SK-N-SH (cell line): ENCODE data around the gene MYH11. TPM values are rescaled to one million over a fixed set of nuclear protein-coding genes. Genes with fewer than 3 reads are reported as not detected.

ENCODE experiments used
- CTCF ChIA-PET: fragments of 300-600, 350-600 bp; formaldehyde crosslinking; extraction: SDS; loops from one replicate; lab custom pipeline; 2021; lab: Yijun Ruan, JAX
- POLR2A ChIA-PET: fragments of 350-600 bp; sonication (Branson Sonifier 250); formaldehyde crosslinking; extraction: SDS; loops from one replicate; lab custom pipeline; 2020; ENCODE audit warnings: antibody characterized with exemption, inconsistent platforms; lab: Yijun Ruan, JAX
- DNase-seq: peaks from one replicate; pipeline ENCODE4 v3.0.0; 2012
- H2AFZ ChIP-seq: fragments of 200-600 bp; sonication (generic); 2 replicates; pipeline ENCODE4 v1.8.1; 2016; ENCODE audit warnings: antibody characterized with exemption, mild to moderate bottlenecking, low read depth
- H3F3A ChIP-seq: fragments of 200-600 bp; sonication (generic); replicated peaks from 2 replicates; pipeline ENCODE3; 2016; ENCODE audit warnings: antibody characterized with exemption, mild to moderate bottlenecking; ENCODE audit not compliant: insufficient read depth
- H3K27ac ChIP-seq, 2 experiments: fragments of 200-500 bp in 1 of 2; fragments of 200-600 bp in 1 of 2; sonication (Bioruptor generic) in 1 of 2; sonication (generic), shearing (Covaris generic) in 1 of 2; 2 replicates each; pipeline versions ENCODE4 v1.5.1 to v1.6.1; 2014 to 2016; ENCODE audit warnings: low read depth in 2 of 2, inconsistent platforms in 1 of 2, low read length in 1 of 2, mild to moderate bottlenecking in 1 of 2, mixed read lengths in 1 of 2
- H3K27me3 ChIP-seq: fragments of 200-600 bp; sonication (generic), shearing (Covaris generic); 2 replicates; pipeline ENCODE4 v1.6.1; 2016; ENCODE audit warnings: mixed run types; ENCODE audit not compliant: insufficient read depth
- H3K36me3 ChIP-seq, 2 experiments: fragments of 200-500 bp in 1 of 2; fragments of 200-600 bp in 1 of 2; sonication (Bioruptor generic) in 1 of 2; sonication (generic) in 1 of 2; replicated peaks in 1 of 2; 2 replicates each; pipeline versions ENCODE3 to v1.5.1; 2014 to 2016; ENCODE audit warnings: low read length in 1 of 2, mild to moderate bottlenecking in 1 of 2; ENCODE audit not compliant: insufficient read depth in 2 of 2, control insufficient read depth in 1 of 2
- H3K4me1 ChIP-seq, 2 experiments: fragments of 200-500 bp in 1 of 2; fragments of 200-600 bp in 1 of 2; sonication (Bioruptor generic) in 1 of 2; sonication (generic), shearing (Covaris generic) in 1 of 2; 2 replicates each; pipeline versions ENCODE4 v1.5.1 to v1.6.1; 2014 to 2016; ENCODE audit warnings: low read depth in 1 of 2, low read length in 1 of 2, mixed run types in 1 of 2; ENCODE audit not compliant: insufficient read depth in 2 of 2, control insufficient read depth in 1 of 2
- H3K4me2 ChIP-seq: fragments of 200-600 bp; sonication (generic), shearing (Covaris generic); 2 replicates; pipeline ENCODE4 v1.6.1; 2017; ENCODE audit warnings: mixed run types
- H3K4me3 ChIP-seq, 2 experiments: fragments of 200-500 bp in 1 of 2; fragments of 200-600 bp in 1 of 2; sonication (Bioruptor generic) in 1 of 2; sonication (generic), shearing (Covaris generic) in 1 of 2; 2 replicates each; pipeline versions ENCODE4 v1.5.1 to v1.8.1; 2014 to 2016; ENCODE audit warnings: low read depth in 2 of 2, inconsistent platforms in 1 of 2, low read length in 1 of 2, mild to moderate bottlenecking in 1 of 2, mixed read lengths in 1 of 2, moderate library complexity in 1 of 2
- H3K79me2 ChIP-seq: fragments of 200-600 bp; sonication (generic); 2 replicates; pipeline ENCODE4 v1.8.1; 2017; ENCODE audit warnings: mild to moderate bottlenecking; ENCODE audit not compliant: insufficient read depth
- H3K9ac ChIP-seq: fragments of 200-600 bp; sonication (generic); 2 replicates; pipeline ENCODE4 v1.6.1; 2017; ENCODE audit warnings: mixed run types
- H3K9me2 ChIP-seq: fragments of 200-600 bp; sonication (generic); 2 replicates; pipeline ENCODE4 v1.6.1; 2017; ENCODE audit warnings: mixed run types
- H3K9me3 ChIP-seq: fragments of 200-600 bp; sonication (generic); 2 replicates; pipeline ENCODE4 v1.6.1; 2017; ENCODE audit warnings: mixed run types, mild to moderate bottlenecking, moderate library complexity
- H4K20me1 ChIP-seq: fragments of 200-600 bp; sonication (generic); 2 replicates; pipeline ENCODE4 v1.6.1; 2017; ENCODE audit warnings: mild to moderate bottlenecking, mixed run types; ENCODE audit not compliant: insufficient read depth
- ELF1 ChIP-seq: IDR thresholded peaks from 2 replicates; pipeline ENCODE4 v1.4.0; 2012
- EP300 ChIP-seq, 2 experiments: IDR thresholded peaks; 2 replicates each; pipeline versions ENCODE4 v1.4.0 to v1.6.1; 2012; ENCODE audit warnings: borderline replicate concordance in 1 of 2, low read depth in 1 of 2, low read length in 1 of 2
- EZH2phosphoT487 ChIP-seq: fragments of 200-600 bp; sonication (generic); IDR thresholded peaks from 2 replicates; pipeline ENCODE4 v1.6.1; 2017; ENCODE audit warnings: low read depth, mixed run types, mild to moderate bottlenecking, antibody characterized with exemption, moderate library complexity, borderline replicate concordance
- FOXJ3 ChIP-seq: sonication (generic); formaldehyde crosslinking; IDR thresholded peaks from 2 replicates; pipeline ENCODE4 v1.5.1; 2020; ENCODE audit warnings: mild to moderate bottlenecking, missing genetic modification reagents
- FOXM1 ChIP-seq: IDR thresholded peaks from 2 replicates; pipeline ENCODE4 v1.4.0; 2012; ENCODE audit warnings: low read depth, mild to moderate bottlenecking
- GABPA ChIP-seq: IDR thresholded peaks from 2 replicates; pipeline ENCODE4 v1.4.0; 2012; ENCODE audit warnings: low read depth, mild to moderate bottlenecking
- GATA2 ChIP-seq: sonication (generic); formaldehyde crosslinking; IDR thresholded peaks from 2 replicates; pipeline ENCODE4 v1.5.0; 2020; ENCODE audit warnings: mild to moderate bottlenecking, missing genetic modification reagents
- MAX ChIP-seq: IDR thresholded peaks from 2 replicates; pipeline ENCODE4 v1.4.0; 2012; ENCODE audit warnings: low read depth
- MEF2A ChIP-seq: IDR thresholded peaks from 2 replicates; pipeline ENCODE4 v1.4.0; 2012; ENCODE audit warnings: low read depth, borderline replicate concordance
- NFIC ChIP-seq: IDR thresholded peaks from 2 replicates; pipeline ENCODE4 v1.4.0; 2012; ENCODE audit warnings: borderline replicate concordance
- POLR2AphosphoS5 ChIP-seq: IDR thresholded peaks from 2 replicates; pipeline ENCODE4 v1.6.1; 2012; ENCODE audit warnings: low read depth, low read length
- RAD21 ChIP-seq: IDR thresholded peaks from 2 replicates; pipeline ENCODE4 v1.6.1; 2012; ENCODE audit warnings: mild to moderate bottlenecking, low read length
- RCOR1 ChIP-seq: fragments of 150-350 bp; IDR thresholded peaks from 2 replicates; pipeline ENCODE4 v1.6.1; 2017; ENCODE audit warnings: antibody characterized with exemption, low read length
- RFX5 ChIP-seq: IDR thresholded peaks from 2 replicates; pipeline ENCODE4 v1.6.1; 2012; ENCODE audit warnings: mild to moderate bottlenecking, improper control_type of control experiment, low read length
- SIN3A ChIP-seq: IDR thresholded peaks from 2 replicates; pipeline ENCODE4 v1.6.1; 2012; ENCODE audit warnings: low read depth, mild to moderate bottlenecking, low read length, moderate library complexity, borderline replicate concordance
- SMC3 ChIP-seq: IDR thresholded peaks from 2 replicates; pipeline ENCODE4 v1.6.1; 2012; ENCODE audit warnings: low read depth, low read length, improper control_type of control experiment
- TAF1 ChIP-seq: IDR thresholded peaks from 2 replicates; pipeline ENCODE4 v1.6.1; 2012; ENCODE audit warnings: low read depth, mild to moderate bottlenecking, low read length, moderate library complexity, borderline replicate concordance
- TCF12 ChIP-seq: IDR thresholded peaks from 2 replicates; pipeline ENCODE4 v1.4.0; 2012
- TEAD4 ChIP-seq: IDR thresholded peaks from 2 replicates; pipeline ENCODE4 v1.4.0; 2012; ENCODE audit warnings: mild to moderate bottlenecking, borderline replicate concordance; ENCODE audit not compliant: insufficient read depth
- USF1 ChIP-seq: IDR thresholded peaks from 2 replicates; pipeline ENCODE4 v1.4.0; 2012; ENCODE audit warnings: low read depth, borderline replicate concordance
- YY1 ChIP-seq: IDR thresholded peaks from 2 replicates; pipeline ENCODE4 v1.4.0; 2012; ENCODE audit warnings: low read depth, mild to moderate bottlenecking
- WGBS: methylation state at CpG from one replicate; pipeline ENCODE4 v1.1.6; 2017; ENCODE audit warnings: low lambda C conversion rate; 5-methylcytosine and 5-hydroxymethylcytosine counted together
- polyA plus RNA-seq, 3 experiments: library from polyadenylated mRNA; depleted of rRNA; stranded (reverse); fragments of >200 nt; gene quantifications; 2 replicates each; pipeline ENCODE4 v1.2.3, GENCODE V29; 2012
- TF ChIP-seq, protein P1 (sequence below): fragments of 150-350 bp; IDR thresholded peaks from 2 replicates; pipeline ENCODE4 v1.6.1; 2017; ENCODE audit warnings: antibody characterized with exemption, low read length, low read depth, borderline replicate concordance
- TF ChIP-seq, protein P2 (sequence below): IDR thresholded peaks from 2 replicates; pipeline ENCODE4; 2012

Gene MYH11
- polyA plus RNA-seq, 1 of the 3 experiments (the other 2 are of a cell fraction), result 0.02 TPM

DNA sequence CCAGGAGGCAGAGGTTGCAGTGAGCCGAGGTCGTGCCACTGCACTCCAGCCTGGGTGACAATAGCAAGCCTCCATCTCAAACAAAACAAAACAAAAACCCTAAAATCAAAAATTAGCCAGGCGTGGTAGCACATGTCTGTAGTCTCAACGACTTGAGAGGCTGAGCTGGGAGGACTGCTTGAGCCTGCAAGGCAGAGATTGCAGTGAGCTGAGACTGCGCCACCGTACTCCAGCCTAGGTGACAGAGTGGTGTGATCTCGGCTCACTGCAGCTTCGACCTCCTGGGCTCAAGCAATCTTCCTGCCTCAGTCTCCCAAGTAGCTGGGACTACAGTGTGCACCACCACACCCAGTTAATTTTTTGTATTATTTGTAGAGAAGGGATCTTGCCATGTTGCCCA is 87.6 kb downstream of the MYH11 start:
- Histone ChIP-seq H3K9me2 (no peaks in the 10 kb centered on the region), H3F3A (no peaks in the 10 kb centered on the region), H3K4me3 (no peak overlapping the region), H3K4me1 (no peaks in the 10 kb centered on the region), H3K27ac (no peak overlapping the region), H3K9ac (no peak overlapping the region), H2AFZ (no peak overlapping the region), H3K4me2 (no peak overlapping the region), H4K20me1 (no peaks in the 10 kb centered on the region), H3K36me3 (no peaks in the 10 kb centered on the region), H3K9me3 (no peaks in the 10 kb centered on the region), H3K79me2 (no peaks in the 10 kb centered on the region), H3K27me3 (no peaks in the 10 kb centered on the region; the same call in 1 of the 2 replicates)
- CTCF ChIA-PET, result no interaction called here
- WGBS, result 52% methylated on average over 4 of the region's 8 CpGs
- POLR2A ChIA-PET, result no interaction called here
- no peak for DNase-seq
- TF ChIP-seq POLR2AphosphoS5, result no peak
- no peak for TF ChIP-seq SMC3
- TF ChIP-seq FOXM1, result no peak
- no peak for TF ChIP-seq USF1
- TF ChIP-seq MAX, result no peak
- TF ChIP-seq, protein P1, sequence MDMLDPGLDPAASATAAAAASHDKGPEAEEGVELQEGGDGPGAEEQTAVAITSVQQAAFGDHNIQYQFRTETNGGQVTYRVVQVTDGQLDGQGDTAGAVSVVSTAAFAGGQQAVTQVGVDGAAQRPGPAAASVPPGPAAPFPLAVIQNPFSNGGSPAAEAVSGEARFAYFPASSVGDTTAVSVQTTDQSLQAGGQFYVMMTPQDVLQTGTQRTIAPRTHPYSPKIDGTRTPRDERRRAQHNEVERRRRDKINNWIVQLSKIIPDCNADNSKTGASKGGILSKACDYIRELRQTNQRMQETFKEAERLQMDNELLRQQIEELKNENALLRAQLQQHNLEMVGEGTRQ, result no peak
- TF ChIP-seq EP300 (IDR thresholded peaks at IDR 0.05; ENCODE audit: borderline replicate concordance in 1 of 2, low read depth in 1 of 2, low read length in 1 of 2), result no peak
- no peak for TF ChIP-seq TAF1
- TF ChIP-seq YY1, result no peak
- no peak for TF ChIP-seq GABPA
- TF ChIP-seq TEAD4, result no peak
- TF ChIP-seq FOXJ3, result no peak
- no peak for TF ChIP-seq TCF12
- TF ChIP-seq RAD21, result no peak
- TF ChIP-seq, protein P2, sequence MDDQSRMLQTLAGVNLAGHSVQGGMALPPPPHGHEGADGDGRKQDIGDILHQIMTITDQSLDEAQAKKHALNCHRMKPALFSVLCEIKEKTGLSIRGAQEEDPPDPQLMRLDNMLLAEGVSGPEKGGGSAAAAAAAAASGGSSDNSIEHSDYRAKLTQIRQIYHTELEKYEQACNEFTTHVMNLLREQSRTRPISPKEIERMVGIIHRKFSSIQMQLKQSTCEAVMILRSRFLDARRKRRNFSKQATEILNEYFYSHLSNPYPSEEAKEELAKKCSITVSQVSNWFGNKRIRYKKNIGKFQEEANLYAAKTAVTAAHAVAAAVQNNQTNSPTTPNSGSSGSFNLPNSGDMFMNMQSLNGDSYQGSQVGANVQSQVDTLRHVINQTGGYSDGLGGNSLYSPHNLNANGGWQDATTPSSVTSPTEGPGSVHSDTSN, result no peak
- TF ChIP-seq GATA2, result no peak
- no peak for TF ChIP-seq EZH2phosphoT487

DNA sequence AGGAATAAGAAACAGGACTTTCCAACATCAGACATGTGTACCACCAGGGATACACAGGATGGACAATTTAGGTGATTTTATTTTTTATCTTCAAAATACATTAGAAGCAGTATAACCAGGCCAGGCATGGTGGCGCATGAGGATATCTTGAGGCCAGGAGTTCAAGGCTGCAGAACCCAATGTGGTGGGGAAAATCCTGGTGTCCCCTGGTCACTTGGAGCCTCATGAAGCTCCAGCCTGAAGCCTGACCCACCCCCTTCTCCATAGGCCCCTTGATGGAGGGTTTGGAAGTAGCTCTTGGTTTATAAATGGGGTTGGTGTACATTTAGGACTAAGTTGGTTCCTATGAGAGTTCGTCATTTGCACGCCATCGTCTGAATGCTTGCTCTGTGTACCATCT is 88.6 kb downstream of the MYH11 start:
- Histone ChIP-seq H3K36me3 (no peaks in the 10 kb centered on the region), H3K9ac (no peak overlapping the region), H4K20me1 (no peaks in the 10 kb centered on the region), H3K79me2 (no peaks in the 10 kb centered on the region), H3K9me2 (no peaks in the 10 kb centered on the region), H3K27me3 (peaks cover under 1% of the 10 kb centered on the region; the same call in 1 of the 2 replicates), H2AFZ (no peak overlapping the region), H3K4me2 (no peak overlapping the region), H3K4me1 (no peaks in the 10 kb centered on the region), H3K27ac (no peak overlapping the region), H3F3A (no peaks in the 10 kb centered on the region), H3K4me3 (no peak overlapping the region), H3K9me3 (no peaks in the 10 kb centered on the region)
- DNase-seq, result no peak
- 92% methylated on average over 4 of the region's 4 CpGs for WGBS
- TF ChIP-seq RFX5 (no peak), USF1 (no peak), POLR2AphosphoS5 (no peak), TAF1 (no peak), YY1 (no peak), EP300 (IDR thresholded peaks at IDR 0.05; ENCODE audit: borderline replicate concordance in 1 of 2, low read depth in 1 of 2, low read length in 1 of 2) (no peak), MEF2A (no peak), SIN3A (no peak), GABPA (no peak), EZH2phosphoT487 (no peak), ELF1 (no peak), RCOR1 (no peak), MAX (no peak), RAD21 (no peak), NFIC (no peak)
- TF ChIP-seq, protein P1, result no peak
- CTCF ChIA-PET, result no interaction called here
- POLR2A ChIA-PET, result no interaction called here
